ENCODE data around the gene SLC7A14. TPM values are rescaled to one million over a fixed set of nuclear protein-coding genes. Genes with fewer than 3 reads are reported as not detected.

Gene SLC7A14
- total RNA-seq, 1 donor from 2014 or later = 6.2 TPM

DNA sequence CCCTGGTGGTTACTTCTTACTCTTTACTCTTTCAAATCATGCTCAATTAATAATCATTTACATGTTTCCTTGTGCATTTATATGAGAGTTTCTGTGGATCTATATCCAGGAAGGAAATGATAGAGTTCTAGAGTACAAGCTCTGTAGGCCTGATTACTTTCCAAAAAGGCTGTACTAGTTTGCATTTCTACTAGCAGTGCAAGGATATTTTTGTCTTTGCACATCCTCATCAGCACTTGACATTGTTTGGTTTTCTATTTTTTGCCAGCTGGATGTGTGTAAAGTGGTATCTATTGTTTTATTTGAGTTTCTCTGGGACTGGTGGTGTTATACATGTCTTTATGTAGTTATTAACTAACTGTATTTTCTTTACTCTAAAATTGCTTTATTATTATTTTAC lies 19.6 kb upstream of the SLC7A14 start:
- TF ChIP-seq, protein P1, sequence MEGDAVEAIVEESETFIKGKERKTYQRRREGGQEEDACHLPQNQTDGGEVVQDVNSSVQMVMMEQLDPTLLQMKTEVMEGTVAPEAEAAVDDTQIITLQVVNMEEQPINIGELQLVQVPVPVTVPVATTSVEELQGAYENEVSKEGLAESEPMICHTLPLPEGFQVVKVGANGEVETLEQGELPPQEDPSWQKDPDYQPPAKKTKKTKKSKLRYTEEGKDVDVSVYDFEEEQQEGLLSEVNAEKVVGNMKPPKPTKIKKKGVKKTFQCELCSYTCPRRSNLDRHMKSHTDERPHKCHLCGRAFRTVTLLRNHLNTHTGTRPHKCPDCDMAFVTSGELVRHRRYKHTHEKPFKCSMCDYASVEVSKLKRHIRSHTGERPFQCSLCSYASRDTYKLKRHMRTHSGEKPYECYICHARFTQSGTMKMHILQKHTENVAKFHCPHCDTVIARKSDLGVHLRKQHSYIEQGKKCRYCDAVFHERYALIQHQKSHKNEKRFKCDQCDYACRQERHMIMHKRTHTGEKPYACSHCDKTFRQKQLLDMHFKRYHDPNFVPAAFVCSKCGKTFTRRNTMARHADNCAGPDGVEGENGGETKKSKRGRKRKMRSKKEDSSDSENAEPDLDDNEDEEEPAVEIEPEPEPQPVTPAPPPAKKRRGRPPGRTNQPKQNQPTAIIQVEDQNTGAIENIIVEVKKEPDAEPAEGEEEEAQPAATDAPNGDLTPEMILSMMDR (IDR thresholded peaks at IDR 0.05; ENCODE audit: partially characterized antibody, unreplicated experiment) = no peak
- H3K4me1 Mint-ChIP-seq (ENCODE audit: low read depth, unreplicated experiment) = no peaks in the 10 kb centered on the region
- no peak overlapping the region for H3K27ac Mint-ChIP-seq (ENCODE audit: unreplicated experiment)
- no peak for DNase-seq
- H3K4me3 Mint-ChIP-seq (ENCODE audit: unreplicated experiment) = no peak overlapping the region
- H3K9me3 Mint-ChIP-seq (ENCODE audit: unreplicated experiment) = no peaks in the 10 kb centered on the region
- no peaks in the 10 kb centered on the region for H3K27me3 Mint-ChIP-seq (ENCODE audit: unreplicated experiment)
- H3K36me3 Mint-ChIP-seq (ENCODE audit: unreplicated experiment) = no peaks in the 10 kb centered on the region

DNA sequence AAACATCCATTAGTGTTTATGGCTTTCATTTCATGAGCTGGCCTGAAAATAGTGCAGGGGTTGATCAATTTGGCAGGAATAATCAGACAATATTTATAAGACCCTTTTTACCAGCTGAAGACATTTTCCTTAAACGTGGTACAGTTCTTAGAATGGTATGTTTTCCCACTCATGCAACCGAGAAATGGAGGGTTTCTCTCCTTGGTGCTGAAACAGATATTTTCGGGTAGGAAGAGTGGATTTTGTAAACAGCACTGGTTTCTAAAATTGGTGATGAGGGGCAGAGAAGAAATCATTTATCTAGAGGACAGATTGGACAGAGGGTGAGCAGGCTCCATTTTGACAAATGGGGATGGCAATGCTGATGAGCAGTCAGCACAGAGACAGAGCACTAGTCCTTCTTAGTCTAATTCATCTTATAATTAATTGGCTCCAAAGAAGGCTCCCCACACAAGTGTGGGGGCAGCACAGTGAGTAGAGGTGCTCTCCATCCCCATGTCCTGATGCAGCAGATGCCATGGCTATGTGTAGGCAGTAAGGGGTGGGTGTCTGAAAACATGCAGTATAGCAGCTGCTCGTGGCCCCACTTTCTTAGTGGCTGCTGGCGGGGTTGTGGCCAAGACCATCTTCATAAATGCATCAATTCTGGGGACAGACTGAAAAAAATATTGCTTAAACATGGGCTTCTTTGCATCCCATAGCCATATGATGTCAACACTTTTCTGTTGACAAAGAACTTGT lies 18.1 kb upstream of the SLC7A14 start:
- H3K4me3 Mint-ChIP-seq (ENCODE audit: unreplicated experiment) = no peak overlapping the region
- TF ChIP-seq, protein P1 (IDR thresholded peaks at IDR 0.05; ENCODE audit: partially characterized antibody, unreplicated experiment) = no peak
- H3K4me1 Mint-ChIP-seq (ENCODE audit: low read depth, unreplicated experiment) = no peaks in the 10 kb centered on the region
- H3K9me3 Mint-ChIP-seq (ENCODE audit: unreplicated experiment) = no peaks in the 10 kb centered on the region
- H3K27ac Mint-ChIP-seq (ENCODE audit: unreplicated experiment) = no peak overlapping the region
- no peak for DNase-seq
- H3K27me3 Mint-ChIP-seq (ENCODE audit: unreplicated experiment) = no peaks in the 10 kb centered on the region
- no peaks in the 10 kb centered on the region for H3K36me3 Mint-ChIP-seq (ENCODE audit: unreplicated experiment)

DNA sequence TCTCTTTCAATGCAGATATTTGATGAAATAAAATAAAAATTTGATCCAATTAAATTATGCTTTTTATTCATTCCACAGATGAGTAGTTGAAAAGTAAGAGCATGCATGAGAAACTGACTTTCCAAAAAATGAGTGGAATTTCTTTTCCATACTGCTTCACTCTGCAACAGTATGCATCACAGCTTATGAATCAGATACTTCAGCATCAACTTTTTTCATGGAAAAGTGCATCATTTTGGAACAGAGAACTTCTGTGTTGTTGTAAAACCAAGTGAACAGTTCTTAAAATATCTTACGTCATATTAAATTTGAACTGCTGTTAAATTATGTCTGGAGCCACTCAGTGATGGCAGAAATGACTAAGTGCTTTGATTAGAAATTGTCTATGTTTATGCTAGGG lies 16.7 kb upstream of the SLC7A14 start:
- no peaks in the 10 kb centered on the region for H3K9me3 Mint-ChIP-seq (ENCODE audit: unreplicated experiment)
- peaks cover 8% of the 10 kb centered on the region for H3K4me1 Mint-ChIP-seq (ENCODE audit: low read depth, unreplicated experiment)

DNA sequence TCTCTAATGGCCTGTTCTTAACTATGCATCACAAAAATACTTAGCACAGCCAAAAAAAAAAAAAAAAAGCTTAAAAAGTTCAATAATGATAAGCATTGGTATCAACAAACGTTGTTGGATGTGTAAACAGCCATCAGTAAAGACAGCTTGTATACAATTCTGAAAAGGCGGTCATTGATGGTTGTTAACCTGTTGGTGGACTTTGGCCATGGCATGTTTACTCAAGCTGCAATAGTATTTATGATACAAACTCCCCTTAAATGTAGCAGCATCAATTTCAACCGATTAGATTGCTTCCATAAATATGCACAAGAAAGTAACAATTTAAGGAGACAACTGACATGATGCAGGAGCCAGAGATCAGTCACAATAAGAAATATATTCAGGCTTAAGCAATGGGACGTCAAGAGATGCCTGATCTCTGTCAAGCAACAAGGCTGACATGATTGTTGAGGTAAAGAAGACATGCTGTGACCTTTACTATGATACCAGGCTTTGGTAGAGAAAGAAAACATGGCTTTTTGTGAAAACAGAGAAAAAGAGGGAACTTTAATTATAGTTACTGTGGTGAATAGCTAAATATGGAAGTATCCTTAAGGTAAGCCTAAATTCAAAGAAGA lies 14.2 kb upstream of the SLC7A14 start:
- Mint-ChIP-seq H3K27me3 (ENCODE audit: unreplicated experiment) (no peaks in the 10 kb centered on the region), H3K9me3 (ENCODE audit: unreplicated experiment) (no peaks in the 10 kb centered on the region), H3K36me3 (ENCODE audit: unreplicated experiment) (no peaks in the 10 kb centered on the region), H3K4me1 (ENCODE audit: low read depth, unreplicated experiment) (peaks cover 10% of the 10 kb centered on the region), H3K4me3 (ENCODE audit: unreplicated experiment) (no peak overlapping the region), H3K27ac (ENCODE audit: unreplicated experiment) (no peak overlapping the region)
- TF ChIP-seq, protein P1 (IDR thresholded peaks at IDR 0.05; ENCODE audit: partially characterized antibody, unreplicated experiment) = no peak
- no peak for DNase-seq

More for the DNA sequence above, 16.7 kb upstream of the SLC7A14 start:
- TF ChIP-seq, protein P1 (IDR thresholded peaks at IDR 0.05; ENCODE audit: partially characterized antibody, unreplicated experiment) = no peak
- no peak overlapping the region for H3K27ac Mint-ChIP-seq (ENCODE audit: unreplicated experiment)
- H3K36me3 Mint-ChIP-seq (ENCODE audit: unreplicated experiment) = no peaks in the 10 kb centered on the region
- DNase-seq = no peak
- no peaks in the 10 kb centered on the region for H3K27me3 Mint-ChIP-seq (ENCODE audit: unreplicated experiment)
- H3K4me3 Mint-ChIP-seq (ENCODE audit: unreplicated experiment) = no peak overlapping the region

DNA sequence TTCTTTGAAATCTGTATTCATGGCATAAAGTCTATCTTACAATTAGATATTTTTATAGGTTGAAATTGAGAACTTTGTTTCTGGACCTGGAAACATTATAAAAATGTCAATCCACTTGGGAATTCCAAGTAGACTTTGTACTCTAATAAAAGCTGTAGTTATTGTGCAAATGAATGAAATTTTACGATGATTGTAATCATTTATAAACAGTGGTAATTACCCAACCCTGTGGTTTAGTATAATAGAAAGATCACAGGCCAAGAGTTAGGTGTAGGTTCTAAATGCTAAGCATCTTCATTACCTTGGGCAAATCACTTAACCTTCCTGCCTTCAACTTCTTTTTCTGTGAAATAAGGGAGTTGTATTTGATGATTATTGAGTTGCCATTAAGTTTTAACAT lies 13.2 kb upstream of the SLC7A14 start:
- Mint-ChIP-seq H3K27me3 (ENCODE audit: unreplicated experiment) (no peaks in the 10 kb centered on the region), H3K27ac (ENCODE audit: unreplicated experiment) (no peak overlapping the region), H3K9me3 (ENCODE audit: unreplicated experiment) (no peaks in the 10 kb centered on the region), H3K36me3 (ENCODE audit: unreplicated experiment) (no peaks in the 10 kb centered on the region), H3K4me3 (ENCODE audit: unreplicated experiment) (no peak overlapping the region), H3K4me1 (ENCODE audit: low read depth, unreplicated experiment) (peaks cover 10% of the 10 kb centered on the region)
- TF ChIP-seq, protein P1 (IDR thresholded peaks at IDR 0.05; ENCODE audit: partially characterized antibody, unreplicated experiment) = no peak
- no peak for DNase-seq
